ENCODE measurements around the gene IER5. TPM values are rescaled to one million over a fixed set of nuclear protein-coding genes. Genes with fewer than 3 reads are reported as not detected.

Gene IER5
- polyA plus RNA-seq, 2 of the 4 experiments (the other 2 are of a cell fraction): 26.8 to 40.2 TPM

GRCh38 chr1:181106022-181106312, 17.5 kb downstream of the IER5 start:
- CTCF ChIA-PET: interaction anchor here (1.3 to 48.3 kb wide), 8 partner anchors 9 to 84 kb away, joined by 3 to 774 read pairs (median 6); no protein-coding TSS in a partner anchor
- H3K4me1 ChIP-seq: peaks cover 89% of the 10 kb centered on the region
- ATAC-seq (no peak), DNase-seq (ENCODE audit: low read depth in 1 of 2, low spot score in 1 of 2) (no peak), FAIRE-seq (no peak)
- H3K9me3 ChIP-seq: no peaks in the 10 kb centered on the region
- H3K4me2 ChIP-seq: peak overlapping the region; percentile 98
- POLR2A ChIA-PET: interaction anchor here (1.0 to 2.4 kb wide), 5 partner anchors 9 to 37 kb away, joined by 3 to 45 read pairs (median 7); no protein-coding TSS in a partner anchor
- peak overlapping the region; percentile 85 to 98 for H3K27ac ChIP-seq
- TF ChIP-seq JUN (IDR thresholded peaks at IDR 0.05): no peak
- TF ChIP-seq ZSCAN20 (CRISPR knock-in tag; IDR thresholded peaks at IDR 0.05): no peak
- no peak for TF ChIP-seq FOSL2 (IDR thresholded peaks at IDR 0.05)
- TF ChIP-seq FOSL2 (CRISPR knock-in tag; IDR thresholded peaks at IDR 0.05): no peak
- no peak for TF ChIP-seq POLR2A (IDR thresholded peaks at IDR 0.05; ENCODE audit: low read length)
- TF ChIP-seq BHLHE40 (IDR thresholded peaks at IDR 0.05; ENCODE audit: low read depth, low read length): no peak
- no peak for TF ChIP-seq RNF2 (IDR thresholded peaks at IDR 0.05; ENCODE audit: borderline replicate concordance, low read depth)
- TF ChIP-seq ZNF302 (CRISPR knock-in tag; IDR thresholded peaks at IDR 0.05): no peak
- no peak for TF ChIP-seq ESRRA (IDR thresholded peaks at IDR 0.05; ENCODE audit: borderline replicate concordance, low read length)
- TF ChIP-seq PHF8 (IDR thresholded peaks at IDR 0.05; ENCODE audit: borderline replicate concordance, low read depth): no peak
- no peak for TF ChIP-seq HEYL (CRISPR knock-in tag; IDR thresholded peaks at IDR 0.05)
- H3K4me3 ChIP-seq: peak overlapping the region; percentile 65; the same call in 2 of the 3 replicates
- 86% methylated on average over 3 of the region's 3 CpGs for WGBS (ENCODE audit: missing lambda C conversion rate)

GRCh38 chr1:181106479-181106878, 18.0 kb downstream of the IER5 start:
- no peaks in the 10 kb centered on the region for H3K9me3 ChIP-seq
- DNase-seq (ENCODE audit: low read depth in 1 of 2, low spot score in 1 of 2) (no peak), ATAC-seq (no peak), FAIRE-seq (no peak)
- ChIA-PET POLR2A (interaction anchor here (1.4 kb wide), 1 partner anchor 18 kb away, joined by 8 read pairs; the partner anchor contains the start of gene IER5), CTCF (interaction anchor here (1.5 to 48.3 kb wide), 6 partner anchors 8 to 85 kb away, joined by 5 to 774 read pairs (median 24); no protein-coding TSS in a partner anchor)
- 82% methylated on average over 6 of the region's 6 CpGs for WGBS (ENCODE audit: missing lambda C conversion rate)
- TF ChIP-seq PBX3 (IDR thresholded peaks at IDR 0.05): no peak
- H3K4me3 ChIP-seq: no peak overlapping the region
- peaks cover 89% of the 10 kb centered on the region for H3K4me1 ChIP-seq
- H3K27ac ChIP-seq: peak overlapping the region; percentile 85 to 98; a peak in 5 of 6 replicates
- peak overlapping the region; percentile 98; the same call in 2 of the 3 replicates for H3K4me2 ChIP-seq

GRCh38 chr1:181107711-181108110, 19.2 kb downstream of the IER5 start:
- peak overlapping the region; percentile 93 to 98 for H3K27ac ChIP-seq
- no peak overlapping the region for H3K4me3 ChIP-seq
- no peaks in the 10 kb centered on the region for H3K9me3 ChIP-seq
- FAIRE-seq (no peak), DNase-seq (ENCODE audit: low read depth in 1 of 2, low spot score in 1 of 2) (no peak), ATAC-seq (no peak)
- POLR2A ChIA-PET: interaction anchor here (0.8 to 1.4 kb wide), 6 partner anchors 9 to 34 kb away, joined by 3 to 8 read pairs (median 4); partner anchors contain the start of gene IER5
- TF ChIP-seq TP53 (CRISPR knock-in tag; IDR thresholded peaks at IDR 0.05) (no peak), HMGXB4 (CRISPR knock-in tag; IDR thresholded peaks at IDR 0.05; ENCODE audit: borderline replicate concordance) (no peak), POLR2AphosphoS2 (conservative IDR thresholded peaks at IDR 0.05; ENCODE audit: low read length) (no peak), CHD2 (IDR thresholded peaks at IDR 0.05; ENCODE audit: low read length, partially characterized antibody) (no peak), HDAC2 (IDR thresholded peaks at IDR 0.05) (no peak), CHD4 (IDR thresholded peaks at IDR 0.05; ENCODE audit: borderline replicate concordance) (no peak), KDM5A (IDR thresholded peaks at IDR 0.05) (no peak)
- peaks cover 87% of the 10 kb centered on the region for H3K4me1 ChIP-seq
- H3K4me2 ChIP-seq: peak overlapping the region; percentile 63
- CTCF ChIA-PET: interaction anchor here (1.3 to 48.3 kb wide), 5 partner anchors 7 to 226 kb away, joined by 3 to 774 read pairs (median 15); no protein-coding TSS in a partner anchor
- WGBS (ENCODE audit: missing lambda C conversion rate): 53% methylated on average over 2 of the region's 2 CpGs
